BLaER1 (cell line): ENCODE results near the gene MAGEB17.
"Not testable (repeated sequence)": the region's sequence is repeated elsewhere in the genome, so short reads cannot be mapped to it uniquely, and the experiment has no call there.

Experiments
- H3K27ac ChIP-seq: shearing (Covaris generic); formaldehyde crosslinking; 2 replicates; pipeline ENCODE4 v1.8.1; 2022
- H3K27me3 ChIP-seq: shearing (Covaris generic); formaldehyde crosslinking; 2 replicates; pipeline ENCODE4 v1.8.1; 2022
- H3K36me3 ChIP-seq: shearing (Covaris generic); formaldehyde crosslinking; 2 replicates; pipeline ENCODE4 v1.8.1; 2022
- H3K4me1 ChIP-seq: shearing (Covaris generic); formaldehyde crosslinking; 2 replicates; pipeline ENCODE4 v1.8.1; 2022
- H3K4me2 ChIP-seq: shearing (Covaris generic); formaldehyde crosslinking; 2 replicates; pipeline ENCODE4 v1.8.1; 2022
- H3K4me3 ChIP-seq: shearing (Covaris generic); formaldehyde crosslinking; 2 replicates; pipeline ENCODE4 v1.8.1; 2022
- H3K9ac ChIP-seq: shearing (Covaris generic); formaldehyde crosslinking; 2 replicates; pipeline ENCODE4 v1.8.1; 2022
- H3K9me3 ChIP-seq: shearing (Covaris generic); formaldehyde crosslinking; 2 replicates; pipeline ENCODE4 v1.8.1; 2022
- H4K20me1 ChIP-seq: shearing (Covaris generic); formaldehyde crosslinking; 2 replicates; pipeline ENCODE4 v1.8.1; 2022
- Cebpa-rat ChIP-seq: shearing (Covaris generic); IDR thresholded peaks from 2 replicates; pipeline ENCODE4 v1.8.1; 2022

The MAGEB17 gene

GRCh38 chrX:16175329-16176061 is 8.2 kb downstream of the MAGEB17 start:
- Histone ChIP-seq H3K27me3 (peaks cover 66% of the 10 kb centered on the region), H3K9me3 (0 out of 2 replicates have a peak, but pooled peaks cover 4% of the 10 kb centered on the region), H3K4me2 (no peak overlapping the region), H4K20me1 (no peaks in the 10 kb centered on the region), H3K27ac (no peak overlapping the region), H3K4me1 (no peaks in the 10 kb centered on the region), H3K36me3 (no peaks in the 10 kb centered on the region), H3K9ac (no peak overlapping the region), H3K4me3 (no peak overlapping the region)
- no peak for TF ChIP-seq Cebpa-rat

GRCh38 chrX:16177260-16177659 is 10.0 kb downstream of the MAGEB17 start:
- Histone ChIP-seq H3K27ac (no peak overlapping the region), H3K4me3 (no peak overlapping the region), H3K27me3 (peaks cover 54% of the 10 kb centered on the region), H3K9ac (no peak overlapping the region), H3K4me1 (no peaks in the 10 kb centered on the region), H3K4me2 (no peak overlapping the region), H3K36me3 (no peaks in the 10 kb centered on the region), H3K9me3 (0 out of 2 replicates have a peak, but pooled peaks cover 4% of the 10 kb centered on the region), H4K20me1 (no peaks in the 10 kb centered on the region)
- no peak for TF ChIP-seq Cebpa-rat

GRCh38 chrX:16183843-16184242 is 16.6 kb downstream of the MAGEB17 start:
- H3K4me3 ChIP-seq, H3K9ac ChIP-seq, H3K4me2 ChIP-seq, H3K36me3 ChIP-seq, H4K20me1 ChIP-seq, H3K27ac ChIP-seq, H3K9me3 ChIP-seq, H3K4me1 ChIP-seq: not testable (repeated sequence)
- peaks cover 72% of the 10 kb centered on the region for H3K27me3 ChIP-seq

- no peak overlapping the region for H3K4me2 ChIP-seq
- H4K20me1 ChIP-seq = no peaks in the 10 kb centered on the region
- H3K27me3 ChIP-seq = peaks cover 87% of the 10 kb centered on the region
- no peak overlapping the region for H3K27ac ChIP-seq
- H3K36me3 ChIP-seq = no peaks in the 10 kb centered on the region
- no peak overlapping the region for H3K4me3 ChIP-seq
- H3K9ac ChIP-seq = no peak overlapping the region
- no peak for TF ChIP-seq Cebpa-rat
- no peaks in the 10 kb centered on the region for H3K9me3 ChIP-seq
- H3K4me1 ChIP-seq = no peaks in the 10 kb centered on the region
These were observed 18.4 kb downstream of the MAGEB17 start for GRCh38 chrX:16185725-16186136.

GRCh38 chrX:16186380-16187007 is 19.2 kb downstream of the MAGEB17 start:
- Histone ChIP-seq H4K20me1 (no peaks in the 10 kb centered on the region), H3K4me1 (no peaks in the 10 kb centered on the region), H3K4me2 (no peak overlapping the region), H3K9ac (no peak overlapping the region), H3K4me3 (no peak overlapping the region), H3K9me3 (no peaks in the 10 kb centered on the region), H3K36me3 (no peaks in the 10 kb centered on the region), H3K27ac (no peak overlapping the region), H3K27me3 (peaks cover 90% of the 10 kb centered on the region)
- no peak for TF ChIP-seq Cebpa-rat

- no peak overlapping the region for H3K4me2 ChIP-seq
- no peak for TF ChIP-seq Cebpa-rat
- no peaks in the 10 kb centered on the region for H3K36me3 ChIP-seq
- no peaks in the 10 kb centered on the region for H3K9me3 ChIP-seq
- no peak overlapping the region for H3K4me3 ChIP-seq
- peaks cover 92% of the 10 kb centered on the region for H3K27me3 ChIP-seq
- H3K4me1 ChIP-seq = no peaks in the 10 kb centered on the region
- H3K9ac ChIP-seq = no peak overlapping the region
- no peak overlapping the region for H3K27ac ChIP-seq
- H4K20me1 ChIP-seq = no peaks in the 10 kb centered on the region
These were observed 19.9 kb downstream of the MAGEB17 start for GRCh38 chrX:16187024-16187760.

- H3K4me3 ChIP-seq = no peak overlapping the region
- H3K9me3 ChIP-seq = no peaks in the 10 kb centered on the region
- H4K20me1 ChIP-seq = no peaks in the 10 kb centered on the region
- H3K4me2 ChIP-seq = no peak overlapping the region
- H3K9ac ChIP-seq = no peak overlapping the region
- H3K4me1 ChIP-seq = no peaks in the 10 kb centered on the region
- H3K27ac ChIP-seq = no peak overlapping the region
- no peaks in the 10 kb centered on the region for H3K36me3 ChIP-seq
- TF ChIP-seq Cebpa-rat = no peak
- H3K27me3 ChIP-seq = peaks cover 88% of the 10 kb centered on the region
These were observed 21.4 kb downstream of the MAGEB17 start for GRCh38 chrX:16188687-16189086.

GRCh38 chrX:16191605-16192004 is 24.3 kb downstream of the MAGEB17 start:
- H3K27ac ChIP-seq = no peak overlapping the region
- H3K9me3 ChIP-seq = no peaks in the 10 kb centered on the region
- no peaks in the 10 kb centered on the region for H3K36me3 ChIP-seq
- no peak overlapping the region for H3K4me3 ChIP-seq
- H4K20me1 ChIP-seq = no peaks in the 10 kb centered on the region
- H3K4me1 ChIP-seq = no peaks in the 10 kb centered on the region
- TF ChIP-seq Cebpa-rat = no peak
- H3K9ac ChIP-seq = no peak overlapping the region
- H3K4me2 ChIP-seq = no peak overlapping the region
- H3K27me3 ChIP-seq = peaks cover 85% of the 10 kb centered on the region

- no peak overlapping the region for H3K9ac ChIP-seq
- no peaks in the 10 kb centered on the region for H3K9me3 ChIP-seq
- no peaks in the 10 kb centered on the region for H3K4me1 ChIP-seq
- H3K36me3 ChIP-seq = no peaks in the 10 kb centered on the region
- peaks cover 5% of the 10 kb centered on the region; the same call in 1 of the 2 replicates for H4K20me1 ChIP-seq
- H3K27ac ChIP-seq = no peak overlapping the region
- no peak overlapping the region for H3K4me3 ChIP-seq
- H3K27me3 ChIP-seq = peaks cover 85% of the 10 kb centered on the region
- H3K4me2 ChIP-seq = no peak overlapping the region
- no peak for TF ChIP-seq Cebpa-rat
These were observed 29.5 kb downstream of the MAGEB17 start for GRCh38 chrX:16196829-16197228.

- Histone ChIP-seq H4K20me1 (peaks cover 5% of the 10 kb centered on the region; the same call in 1 of the 2 replicates), H3K9me3 (no peaks in the 10 kb centered on the region), H3K4me3 (no peak overlapping the region), H3K9ac (no peak overlapping the region), H3K27me3 (peaks cover 86% of the 10 kb centered on the region), H3K27ac (no peak overlapping the region), H3K4me2 (no peak overlapping the region), H3K4me1 (no peaks in the 10 kb centered on the region), H3K36me3 (no peaks in the 10 kb centered on the region)
- no peak for TF ChIP-seq Cebpa-rat
These were observed 32.1 kb downstream of the MAGEB17 start for GRCh38 chrX:16199343-16199742.
